Erythroblast (primary cell): ENCODE results near the gene ZNF396.

Experiments used
- GATA1 ChIP-seq: IDR thresholded peaks from 2 replicates; pipeline ENCODE4 v1.6.1; 2011; ENCODE audit warnings: low read depth, mild to moderate bottlenecking, control low read depth, low read length, moderate library complexity
- POLR2A ChIP-seq: IDR thresholded peaks from 2 replicates; pipeline ENCODE4 v1.6.1; 2011; ENCODE audit warnings: mild to moderate bottlenecking, low read length

DNA sequence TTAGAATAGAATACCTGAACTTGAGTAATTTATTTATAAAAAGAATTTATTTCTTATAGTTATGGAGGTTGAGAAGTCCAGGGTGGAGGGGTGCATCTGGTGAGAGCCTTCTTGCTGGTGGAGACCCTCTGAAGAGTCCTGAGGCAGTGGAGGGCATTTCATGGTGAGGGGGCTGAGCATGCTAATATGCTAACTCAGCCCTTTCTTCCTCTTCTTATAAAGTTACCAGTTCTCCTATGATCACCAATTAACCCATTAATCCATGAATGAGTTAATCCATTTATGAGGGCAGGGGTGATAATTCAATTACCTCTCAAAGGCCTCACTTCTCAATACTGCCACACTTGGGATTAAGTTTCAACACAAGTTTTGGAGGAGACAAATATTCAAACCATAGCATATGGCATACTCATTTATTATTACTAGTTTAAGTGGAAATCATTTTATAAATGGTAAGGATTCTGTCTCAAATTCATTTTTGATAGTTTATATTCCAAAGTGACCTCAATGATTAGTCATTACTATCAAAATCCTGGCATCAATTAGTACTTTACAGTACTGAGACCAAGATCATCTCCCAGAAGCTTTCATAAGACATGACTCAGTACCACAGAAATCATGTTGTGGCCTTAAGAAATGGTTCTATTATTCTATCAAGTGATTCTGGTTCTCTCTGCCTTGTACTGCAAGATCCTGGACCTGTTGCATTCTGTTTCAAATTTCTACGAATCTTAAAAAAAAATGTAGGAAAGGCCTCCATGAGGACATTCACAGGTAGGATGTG lies 5.5 kb downstream of the ZNF396 start:
- TF ChIP-seq POLR2A = no peak
- no peak for TF ChIP-seq GATA1
